ENCODE data around the gene SNORC.
"Not testable (repeated sequence)": the region's sequence is repeated elsewhere in the genome, so short reads cannot be mapped to it uniquely, and the experiment has no call there.

SNORC gene

GRCh38 chr2:232843834-232844233, 26.2 kb upstream of the SNORC start:
- H3K4me2 ChIP-seq (ENCODE audit: low read depth, low read length, poor library complexity, severe bottlenecking) = no peak overlapping the region
- H3K79me2 ChIP-seq (ENCODE audit: insufficient read depth, low read length) = no peaks in the 10 kb centered on the region
- H3K4me3 ChIP-seq (ENCODE audit: insufficient read depth, low read length, poor library complexity, severe bottlenecking) = no peak overlapping the region
- H3F3A ChIP-seq (ENCODE audit: insufficient read depth) = no peaks in the 10 kb centered on the region
- no peaks in the 10 kb centered on the region for H4K20me1 ChIP-seq (ENCODE audit: low read depth, low read length)
- H3K27ac ChIP-seq (ENCODE audit: low read depth, low read length) = no peak overlapping the region
- no peaks in the 10 kb centered on the region for H3K9me2 ChIP-seq (replicated peaks; ENCODE audit: insufficient read depth, low read length)
- no peaks in the 10 kb centered on the region for H3K27me3 ChIP-seq (ENCODE audit: low read length)
- H2AFZ ChIP-seq (ENCODE audit: low read depth, low read length, severe bottlenecking) = no peak overlapping the region
- no peak for TF ChIP-seq EZH2phosphoT487 (conservative IDR thresholded peaks at IDR 0.05; ENCODE audit: low read length)
- TF ChIP-seq, protein P1, sequence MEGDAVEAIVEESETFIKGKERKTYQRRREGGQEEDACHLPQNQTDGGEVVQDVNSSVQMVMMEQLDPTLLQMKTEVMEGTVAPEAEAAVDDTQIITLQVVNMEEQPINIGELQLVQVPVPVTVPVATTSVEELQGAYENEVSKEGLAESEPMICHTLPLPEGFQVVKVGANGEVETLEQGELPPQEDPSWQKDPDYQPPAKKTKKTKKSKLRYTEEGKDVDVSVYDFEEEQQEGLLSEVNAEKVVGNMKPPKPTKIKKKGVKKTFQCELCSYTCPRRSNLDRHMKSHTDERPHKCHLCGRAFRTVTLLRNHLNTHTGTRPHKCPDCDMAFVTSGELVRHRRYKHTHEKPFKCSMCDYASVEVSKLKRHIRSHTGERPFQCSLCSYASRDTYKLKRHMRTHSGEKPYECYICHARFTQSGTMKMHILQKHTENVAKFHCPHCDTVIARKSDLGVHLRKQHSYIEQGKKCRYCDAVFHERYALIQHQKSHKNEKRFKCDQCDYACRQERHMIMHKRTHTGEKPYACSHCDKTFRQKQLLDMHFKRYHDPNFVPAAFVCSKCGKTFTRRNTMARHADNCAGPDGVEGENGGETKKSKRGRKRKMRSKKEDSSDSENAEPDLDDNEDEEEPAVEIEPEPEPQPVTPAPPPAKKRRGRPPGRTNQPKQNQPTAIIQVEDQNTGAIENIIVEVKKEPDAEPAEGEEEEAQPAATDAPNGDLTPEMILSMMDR (IDR thresholded peaks at IDR 0.05; ENCODE audit: insufficient read depth, low read length, poor library complexity, severe bottlenecking) = no peak
- no peaks in the 10 kb centered on the region for H3K9me3 ChIP-seq (ENCODE audit: insufficient read depth, low read length)
- H3K9ac ChIP-seq (ENCODE audit: low read length) = no peak overlapping the region
- peaks cover 19% of the 10 kb centered on the region for H3K36me3 ChIP-seq (ENCODE audit: low read length)

GRCh38 chr2:232846055-232846454, 24.0 kb upstream of the SNORC start:
- no peak overlapping the region for H3K4me2 ChIP-seq (ENCODE audit: low read depth, low read length, poor library complexity, severe bottlenecking)
- no peaks in the 10 kb centered on the region for H3K9me2 ChIP-seq (replicated peaks; ENCODE audit: insufficient read depth, low read length)
- H3K27me3 ChIP-seq (ENCODE audit: low read length) = no peaks in the 10 kb centered on the region
- H3K79me2 ChIP-seq (ENCODE audit: insufficient read depth, low read length) = no peaks in the 10 kb centered on the region
- H3K4me3 ChIP-seq (ENCODE audit: insufficient read depth, low read length, poor library complexity, severe bottlenecking) = no peak overlapping the region
- no peaks in the 10 kb centered on the region for H3K9me3 ChIP-seq (ENCODE audit: insufficient read depth, low read length)
- TF ChIP-seq, protein P1 (IDR thresholded peaks at IDR 0.05; ENCODE audit: insufficient read depth, low read length, poor library complexity, severe bottlenecking) = no peak
- no peak for TF ChIP-seq EZH2phosphoT487 (conservative IDR thresholded peaks at IDR 0.05; ENCODE audit: low read length)
- no peak overlapping the region for H2AFZ ChIP-seq (ENCODE audit: low read depth, low read length, severe bottlenecking)
- H3K36me3 ChIP-seq (ENCODE audit: low read length) = peaks cover 19% of the 10 kb centered on the region
- H3F3A ChIP-seq (ENCODE audit: insufficient read depth) = no peaks in the 10 kb centered on the region
- no peak overlapping the region for H3K9ac ChIP-seq (ENCODE audit: low read length)
- H3K27ac ChIP-seq (ENCODE audit: low read depth, low read length) = no peak overlapping the region
- H4K20me1 ChIP-seq (ENCODE audit: low read depth, low read length) = no peaks in the 10 kb centered on the region

DNA sequence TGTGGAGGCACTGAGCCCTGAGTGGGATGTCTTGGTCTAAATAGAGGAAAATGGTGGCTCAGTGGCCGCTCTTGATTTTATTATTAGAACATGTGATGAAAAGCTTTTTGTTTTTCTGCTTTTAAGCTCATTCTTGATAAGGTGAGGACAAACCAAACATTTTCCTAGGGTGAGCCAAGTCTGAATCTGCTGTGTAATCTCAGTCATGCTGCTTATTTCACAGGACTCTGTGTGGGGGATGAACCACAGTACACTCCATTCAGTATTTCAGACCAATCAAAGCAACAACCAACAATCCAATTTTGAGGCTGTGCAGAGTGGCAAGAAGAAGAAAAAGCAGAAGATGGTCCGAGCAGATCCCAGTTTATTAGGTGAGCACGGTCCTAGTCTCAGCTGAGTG, 20.0 kb upstream of the SNORC start:
- Histone ChIP-seq H3K27ac (ENCODE audit: low read depth, low read length) (no peak overlapping the region), H3K9ac (ENCODE audit: low read length) (no peak overlapping the region), H2AFZ (ENCODE audit: low read depth, low read length, severe bottlenecking) (no peak overlapping the region), H4K20me1 (ENCODE audit: low read depth, low read length) (no peaks in the 10 kb centered on the region), H3F3A (ENCODE audit: insufficient read depth) (no peaks in the 10 kb centered on the region), H3K9me2 (replicated peaks; ENCODE audit: insufficient read depth, low read length) (no peaks in the 10 kb centered on the region), H3K4me3 (ENCODE audit: insufficient read depth, low read length, poor library complexity, severe bottlenecking) (no peak overlapping the region), H3K36me3 (ENCODE audit: low read length) (peaks cover 13% of the 10 kb centered on the region), H3K79me2 (ENCODE audit: insufficient read depth, low read length) (no peaks in the 10 kb centered on the region), H3K27me3 (ENCODE audit: low read length) (no peaks in the 10 kb centered on the region), H3K4me2 (ENCODE audit: low read depth, low read length, poor library complexity, severe bottlenecking) (no peak overlapping the region), H3K9me3 (ENCODE audit: insufficient read depth, low read length) (no peaks in the 10 kb centered on the region)
- TF ChIP-seq, protein P1 (IDR thresholded peaks at IDR 0.05; ENCODE audit: insufficient read depth, low read length, poor library complexity, severe bottlenecking) = no peak
- no peak for TF ChIP-seq EZH2phosphoT487 (conservative IDR thresholded peaks at IDR 0.05; ENCODE audit: low read length)

DNA sequence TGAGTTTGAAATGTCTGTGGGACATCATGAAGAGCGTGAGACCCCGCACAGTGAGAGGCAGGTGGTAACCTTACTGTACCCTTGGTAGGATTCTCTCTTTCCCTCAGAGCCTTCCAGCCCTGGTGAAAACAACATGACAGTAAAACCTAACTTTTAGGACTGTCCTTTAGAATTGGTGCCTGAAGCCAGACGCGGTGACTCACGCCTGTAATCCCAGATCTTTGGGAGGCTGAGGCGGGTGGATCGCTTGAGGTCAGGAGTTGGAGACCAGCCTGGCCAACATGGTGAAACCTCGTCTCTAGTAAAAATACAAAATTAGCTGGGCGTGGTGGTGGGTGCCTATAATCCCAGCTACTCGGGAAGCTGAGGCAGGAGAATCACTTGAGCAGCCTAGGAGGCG, 18.0 kb upstream of the SNORC start:
- not testable (repeated sequence) for H3K9me3 ChIP-seq (ENCODE audit: insufficient read depth, low read length); H3K4me3 ChIP-seq (ENCODE audit: insufficient read depth, low read length, poor library complexity, severe bottlenecking); H3K27me3 ChIP-seq (ENCODE audit: low read length); H3K9ac ChIP-seq (ENCODE audit: low read length); H3F3A ChIP-seq (ENCODE audit: insufficient read depth); H3K27ac ChIP-seq (ENCODE audit: low read depth, low read length); H4K20me1 ChIP-seq (ENCODE audit: low read depth, low read length); H3K9me2 ChIP-seq (replicated peaks; ENCODE audit: insufficient read depth, low read length); H2AFZ ChIP-seq (ENCODE audit: low read depth, low read length, severe bottlenecking); H3K79me2 ChIP-seq (ENCODE audit: insufficient read depth, low read length); H3K36me3 ChIP-seq (ENCODE audit: low read length); H3K4me2 ChIP-seq (ENCODE audit: low read depth, low read length, poor library complexity, severe bottlenecking)

All from SU-DHL-6 (cell line).